H9 (cell line): Measurements from ENCODE around the gene TRPM3. TPM values are rescaled to one million over a fixed set of nuclear protein-coding genes. Genes with fewer than 3 reads are reported as not detected.

Experiments used
- DNase-seq: peaks from one replicate; pipeline ENCODE4 v3.0.0-alpha.2; 2017
- H2AFZ ChIP-seq: one replicate; pipeline ENCODE4 v1.6.1; 2013; ENCODE audit warnings: mild to moderate bottlenecking, low read length, control low read depth, moderate library complexity
- H2AK5ac ChIP-seq: 2 replicates; pipeline ENCODE4 v1.6.1; 2013; ENCODE audit warnings: low read length, control low read depth, mixed read lengths; ENCODE audit not compliant: insufficient read length
- H2BK120ac ChIP-seq: one replicate; pipeline ENCODE4 v1.6.1; 2013; ENCODE audit warnings: low read depth, mild to moderate bottlenecking, low read length, control low read depth, inconsistent platforms; ENCODE audit not compliant: poor library complexity, severe bottlenecking
- H2BK12ac ChIP-seq: 2 replicates; pipeline ENCODE4 v1.6.1; 2013; ENCODE audit warnings: low read length, control low read depth, mixed read lengths, low read depth; ENCODE audit not compliant: insufficient read length
- H2BK15ac ChIP-seq: 2 replicates; pipeline ENCODE4 v1.6.1; 2013; ENCODE audit warnings: low read depth, low read length, control low read depth
- H2BK20ac ChIP-seq: one replicate; pipeline ENCODE4 v1.6.1; 2013; ENCODE audit warnings: low read depth, mild to moderate bottlenecking, low read length, control low read depth, inconsistent platforms; ENCODE audit not compliant: poor library complexity, severe bottlenecking
- H2BK5ac ChIP-seq: 2 replicates; pipeline ENCODE4 v1.6.1; 2013; ENCODE audit warnings: low read length, control low read depth, mixed read lengths; ENCODE audit not compliant: insufficient read length
- H3K14ac ChIP-seq: 2 replicates; pipeline ENCODE4 v1.6.1; 2013; ENCODE audit warnings: low read length, control low read depth; ENCODE audit not compliant: insufficient read depth
- H3K18ac ChIP-seq: 2 replicates; pipeline ENCODE4 v1.6.1; 2013; ENCODE audit warnings: low read depth, mild to moderate bottlenecking, mixed read lengths, low read length, control low read depth; ENCODE audit not compliant: insufficient read length
- H3K23ac ChIP-seq: 2 replicates; pipeline ENCODE4 v1.6.1; 2013; ENCODE audit warnings: low read length, control low read depth, mixed read lengths, low read depth; ENCODE audit not compliant: insufficient read length
- H3K23me2 ChIP-seq: 2 replicates; pipeline ENCODE4 v1.6.1; 2013; ENCODE audit warnings: low read depth, mild to moderate bottlenecking, mixed read lengths, low read length, control low read depth; ENCODE audit not compliant: insufficient read length, poor library complexity, severe bottlenecking
- H3K27ac ChIP-seq: 2 replicates; pipeline ENCODE4 v1.5.1; 2013; ENCODE audit warnings: low read length, control low read depth, mixed read lengths, low read depth; ENCODE audit not compliant: insufficient read length
- H3K27me3 ChIP-seq: 2 replicates; pipeline ENCODE4 v1.6.1; 2013; ENCODE audit warnings: low read length, control low read depth, inconsistent platforms; ENCODE audit not compliant: insufficient read depth
- H3K4ac ChIP-seq: 2 replicates; pipeline ENCODE4 v1.6.1; 2013; ENCODE audit warnings: low read depth, mild to moderate bottlenecking, control low read depth, inconsistent platforms, low read length, moderate library complexity
- H3K4me1 ChIP-seq: 2 replicates; pipeline ENCODE4 v1.6.1; 2013; ENCODE audit warnings: low read length, control low read depth, inconsistent platforms; ENCODE audit not compliant: insufficient read depth
- H3K4me2 ChIP-seq: 2 replicates; pipeline ENCODE4 v1.6.1; 2013; ENCODE audit warnings: low read length, control low read depth, mixed read lengths; ENCODE audit not compliant: insufficient read length, insufficient read depth
- H3K56ac ChIP-seq: 2 replicates; pipeline ENCODE4 v1.6.1; 2013; ENCODE audit warnings: low read depth, mild to moderate bottlenecking, mixed read lengths, low read length, control low read depth; ENCODE audit not compliant: insufficient read length
- H3K79me1 ChIP-seq: 2 replicates; pipeline ENCODE4 v1.6.1; 2013; ENCODE audit warnings: low read depth, mild to moderate bottlenecking, moderate library complexity, low read length, control low read depth, inconsistent platforms; ENCODE audit not compliant: insufficient read depth, poor library complexity, severe bottlenecking
- H3K79me2 ChIP-seq: 2 replicates; pipeline ENCODE4 v1.6.1; 2013; ENCODE audit warnings: low read length, control low read depth, inconsistent platforms; ENCODE audit not compliant: insufficient read depth
- H3K9ac ChIP-seq: 2 replicates; pipeline ENCODE4 v1.6.1; 2013; ENCODE audit warnings: low read length, control low read depth, mixed read lengths; ENCODE audit not compliant: insufficient read length; ENCODE audit errors: extremely low read depth
- H3K9me3 ChIP-seq: one replicate; pipeline ENCODE4 v1.6.1; 2013; ENCODE audit warnings: low read depth, low read length, inconsistent platforms; ENCODE audit not compliant: control insufficient read depth
- H3T11ph ChIP-seq: one replicate; pipeline ENCODE4 v1.6.1; 2013; ENCODE audit warnings: mild to moderate bottlenecking, low read length, control low read depth, inconsistent platforms
- H4K20me1 ChIP-seq: one replicate; pipeline ENCODE4 v1.6.1; 2013; ENCODE audit not compliant: control insufficient read depth, insufficient read length, insufficient read depth
- H4K5ac ChIP-seq: 2 replicates; pipeline ENCODE4 v1.6.1; 2013; ENCODE audit warnings: low read depth, mild to moderate bottlenecking, mixed read lengths, low read length, control low read depth; ENCODE audit not compliant: insufficient read length
- H4K8ac ChIP-seq: replicated peaks from 2 replicates; pipeline ENCODE4 v1.6.1; 2013; ENCODE audit warnings: low read length, control low read depth, mixed read lengths, low read depth; ENCODE audit not compliant: insufficient read length
- H4K91ac ChIP-seq: 2 replicates; pipeline ENCODE4 v1.6.1; 2013; ENCODE audit warnings: low read depth, mild to moderate bottlenecking, moderate library complexity, mixed read lengths, low read length, control low read depth; ENCODE audit not compliant: insufficient read length
- H3K27ac Mint-ChIP-seq, 3 experiments: 2 replicates in 2 of 3; 3 replicates in 1 of 3; pipeline ENCODE4 v1.8.0; 2020 to 2021; ENCODE audit warnings: mixed read lengths in 3 of 3, mild to moderate bottlenecking in 1 of 3, moderate library complexity in 1 of 3
- H3K27me3 Mint-ChIP-seq: 2 replicates; pipeline ENCODE4 v1.8.0; 2021; ENCODE audit warnings: low read depth, mild to moderate bottlenecking, moderate library complexity, mixed read lengths
- H3K36me3 Mint-ChIP-seq, 3 experiments: 2 replicates in 2 of 3; 3 replicates in 1 of 3; pipeline ENCODE4 v1.8.0; 2020 to 2021; ENCODE audit warnings: low read depth in 3 of 3, mixed read lengths in 3 of 3; ENCODE audit not compliant: insufficient read depth in 1 of 3
- H3K4me1 Mint-ChIP-seq, 2 experiments: 2 replicates each; pipeline ENCODE4 v1.8.0; 2020; ENCODE audit warnings: mixed read lengths in 2 of 2
- H3K4me3 Mint-ChIP-seq, 2 experiments: 2 replicates in 1 of 2; 3 replicates in 1 of 2; pipeline ENCODE4 v1.8.0; 2020 to 2021; ENCODE audit warnings: mild to moderate bottlenecking in 2 of 2, mixed read lengths in 2 of 2, moderate library complexity in 1 of 2
- H3K9me3 Mint-ChIP-seq, 2 experiments: 2 replicates in 1 of 2; 3 replicates in 1 of 2; pipeline ENCODE4 v1.8.0; 2020; ENCODE audit warnings: mild to moderate bottlenecking in 2 of 2, mixed read lengths in 2 of 2, moderate library complexity in 1 of 2
- WGBS: extraction: QIAGEN DNeasy Blood & Tissue Kit; methylation state at CpG from one replicate; pipeline ENCODE4 v1.1.7; 2013; ENCODE audit warnings: missing lambda C conversion rate, low lambda C conversion rate, mixed read lengths; ENCODE audit not compliant: insufficient read length; ENCODE audit errors: extremely low coverage; 5-methylcytosine and 5-hydroxymethylcytosine counted together
- total RNA-seq: library from RNA; stranded (reverse); gene quantifications from 2 replicates; pipeline ENCODE4 v1.2.1, GENCODE V29; 2021
- TF ChIP-seq, protein P1 (sequence below): fragments of 200-600 bp; sonication (generic); conservative IDR thresholded peaks from 3 replicates; pipeline ENCODE4 v1.8.0; 2021; ENCODE audit warnings: antibody characterized with exemption, mild to moderate bottlenecking

The TRPM3 gene
- total RNA-seq, 1 experiment from 2014 or later: 10.3 TPM

DNA sequence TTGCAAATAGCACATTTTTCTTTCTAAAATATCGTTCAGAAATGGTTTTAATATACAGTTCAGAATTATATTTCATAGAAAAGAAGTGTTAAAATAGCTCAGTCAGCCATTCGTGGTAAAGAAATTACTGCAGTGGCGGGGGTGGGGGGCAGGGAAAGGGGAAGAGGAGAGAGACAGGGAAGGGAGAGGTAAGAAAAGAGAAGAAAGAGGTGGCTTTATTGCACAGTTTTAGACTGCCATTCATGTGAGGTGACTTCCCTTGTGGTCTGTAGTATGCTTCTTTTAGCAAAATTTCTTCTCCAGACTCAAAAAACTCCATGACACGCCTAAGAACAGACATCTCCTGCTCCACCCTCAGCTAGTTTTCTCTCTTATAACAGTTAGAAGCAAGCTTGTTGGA lies 259.6 kb downstream of the TRPM3 start:
- Histone ChIP-seq H3K79me2 (no peaks in the 10 kb centered on the region), H3K4me1 (no peaks in the 10 kb centered on the region; the same call in 1 of the 2 replicates), H2BK5ac (no peak overlapping the region), H3K14ac (no peak overlapping the region), H4K5ac (no peak overlapping the region), H3K23ac (no peak overlapping the region), H2BK120ac (no peak overlapping the region), H3K79me1 (no peaks in the 10 kb centered on the region), H4K20me1 (no peaks in the 10 kb centered on the region), H2BK12ac (no peak overlapping the region), H4K91ac (no peak overlapping the region), H3K4ac (no peak overlapping the region), H3K56ac (no peak overlapping the region), H4K8ac (no peak overlapping the region), H3K27ac (no peak overlapping the region), H2AK5ac (no peak overlapping the region), H3K4me2 (no peak overlapping the region), H3K9ac (no peak overlapping the region), H3K18ac (no peak overlapping the region), H3T11ph (no peak overlapping the region), H3K23me2 (no peaks in the 10 kb centered on the region), H3K27me3 (no peaks in the 10 kb centered on the region), H2BK20ac (no peak overlapping the region), H3K9me3 (no peaks in the 10 kb centered on the region), H2BK15ac (no peak overlapping the region), H2AFZ (no peak overlapping the region)
- H3K4me3 Mint-ChIP-seq: no peak overlapping the region
- no peaks in the 10 kb centered on the region for H3K27me3 Mint-ChIP-seq
- WGBS: no CpG with 5 or more reads among the region's 4 CpGs
- TF ChIP-seq, protein P1, sequence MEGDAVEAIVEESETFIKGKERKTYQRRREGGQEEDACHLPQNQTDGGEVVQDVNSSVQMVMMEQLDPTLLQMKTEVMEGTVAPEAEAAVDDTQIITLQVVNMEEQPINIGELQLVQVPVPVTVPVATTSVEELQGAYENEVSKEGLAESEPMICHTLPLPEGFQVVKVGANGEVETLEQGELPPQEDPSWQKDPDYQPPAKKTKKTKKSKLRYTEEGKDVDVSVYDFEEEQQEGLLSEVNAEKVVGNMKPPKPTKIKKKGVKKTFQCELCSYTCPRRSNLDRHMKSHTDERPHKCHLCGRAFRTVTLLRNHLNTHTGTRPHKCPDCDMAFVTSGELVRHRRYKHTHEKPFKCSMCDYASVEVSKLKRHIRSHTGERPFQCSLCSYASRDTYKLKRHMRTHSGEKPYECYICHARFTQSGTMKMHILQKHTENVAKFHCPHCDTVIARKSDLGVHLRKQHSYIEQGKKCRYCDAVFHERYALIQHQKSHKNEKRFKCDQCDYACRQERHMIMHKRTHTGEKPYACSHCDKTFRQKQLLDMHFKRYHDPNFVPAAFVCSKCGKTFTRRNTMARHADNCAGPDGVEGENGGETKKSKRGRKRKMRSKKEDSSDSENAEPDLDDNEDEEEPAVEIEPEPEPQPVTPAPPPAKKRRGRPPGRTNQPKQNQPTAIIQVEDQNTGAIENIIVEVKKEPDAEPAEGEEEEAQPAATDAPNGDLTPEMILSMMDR: no peak
- H3K27ac Mint-ChIP-seq: no peak overlapping the region
- H3K4me1 Mint-ChIP-seq: no peaks in the 10 kb centered on the region
- DNase-seq: no peak
- H3K9me3 Mint-ChIP-seq: no peaks in the 10 kb centered on the region
- H3K36me3 Mint-ChIP-seq: no peaks in the 10 kb centered on the region
